ENCODE data around the gene SLC25A24. TPM values are rescaled to one million over a fixed set of nuclear protein-coding genes. Genes with fewer than 3 reads are reported as not detected.

Gene SLC25A24
- total and polyA plus RNA-seq, 9 of the 15 experiments (the other 6 are each of a cell fraction or from before 2014, with no cell fraction given), result 6.9 to 34.9 (median 25.4) TPM

DNA sequence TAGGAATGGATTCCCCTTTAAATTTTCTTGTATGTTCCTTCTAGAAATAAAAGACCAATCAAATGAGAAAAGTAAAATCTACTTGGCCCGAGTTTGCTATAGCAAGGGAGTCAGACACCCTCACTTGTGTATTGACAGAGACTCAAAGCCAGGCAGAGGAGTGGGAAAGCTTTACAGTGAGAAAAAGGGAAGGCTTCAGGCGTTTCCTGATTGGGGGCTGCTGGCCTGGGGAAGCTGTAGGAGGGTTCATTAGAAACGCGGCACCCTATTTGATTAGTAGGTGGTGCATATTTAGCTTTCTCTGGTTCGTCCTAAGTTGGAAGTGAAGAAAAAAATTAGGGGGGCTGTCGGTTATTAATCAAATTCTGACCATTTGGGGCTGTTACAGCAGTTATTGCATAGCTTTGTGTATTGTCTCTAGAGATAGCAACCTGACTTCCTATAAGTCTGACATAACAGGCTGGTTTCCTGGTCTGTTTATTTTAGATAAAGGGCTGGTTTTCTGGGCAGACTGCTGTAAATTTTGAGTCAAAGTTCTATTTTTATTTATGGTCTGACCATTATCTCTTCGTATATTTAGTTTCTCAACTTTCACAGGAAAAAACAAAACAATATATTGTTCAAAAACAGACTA lies 10.0 kb downstream of the SLC25A24 start (continued):
- TF ChIP-seq, protein P1, sequence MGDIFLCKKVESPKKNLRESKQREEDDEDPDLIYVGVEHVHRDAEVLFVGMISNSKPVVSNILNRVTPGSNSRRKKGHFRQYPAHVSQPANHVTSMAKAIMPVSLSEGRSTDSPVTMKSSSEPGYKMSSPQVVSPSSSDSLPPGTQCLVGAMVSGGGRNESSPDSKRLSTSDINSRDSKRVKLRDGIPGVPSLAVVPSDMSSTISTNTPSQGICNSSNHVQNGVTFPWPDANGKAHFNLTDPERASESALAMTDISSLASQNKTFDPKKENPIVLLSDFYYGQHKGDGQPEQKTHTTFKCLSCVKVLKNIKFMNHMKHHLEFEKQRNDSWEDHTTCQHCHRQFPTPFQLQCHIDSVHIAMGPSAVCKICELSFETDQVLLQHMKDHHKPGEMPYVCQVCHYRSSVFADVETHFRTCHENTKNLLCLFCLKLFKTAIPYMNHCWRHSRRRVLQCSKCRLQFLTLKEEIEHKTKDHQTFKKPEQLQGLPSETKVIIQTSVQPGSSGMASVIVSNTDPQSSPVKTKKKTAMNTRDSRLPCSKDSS (IDR thresholded peaks at IDR 0.05; ENCODE audit: low read depth, partially characterized antibody), result peak; percentile 98
- TF ChIP-seq MCM5 (IDR thresholded peaks at IDR 0.05; ENCODE audit: low read depth) (no peak), ZNF316 (IDR thresholded peaks at IDR 0.05) (no peak), DIDO1 (tag; IDR thresholded peaks at IDR 0.05; ENCODE audit: low read depth) (no peak), FOXM1 (IDR thresholded peaks at IDR 0.05; ENCODE audit: low read depth) (0 out of 2 replicates have a peak, but pooled peaks have one; percentile 18), FOXM1 (CRISPR knock-in tag; IDR thresholded peaks at IDR 0.05; ENCODE audit: low read depth) (no peak), CREB1 (IDR thresholded peaks at IDR 0.05) (no peak), CREB1 (CRISPR knock-in tag; IDR thresholded peaks at IDR 0.05) (no peak), GATAD2B (IDR thresholded peaks at IDR 0.05; ENCODE audit: borderline replicate concordance) (no peak), NCOR1 (IDR thresholded peaks at IDR 0.05) (peak; percentile 59; the same call in 1 of the 2 replicates), ZEB2 (IDR thresholded peaks at IDR 0.05) (0 out of 2 replicates have a peak, but pooled peaks have one; percentile 25), HLTF (IDR thresholded peaks at IDR 0.05) (no peak), NR2C1 (IDR thresholded peaks at IDR 0.05) (no peak), NR2C1 (tag; IDR thresholded peaks at IDR 0.05) (no peak), CC2D1A (IDR thresholded peaks at IDR 0.05) (peak; percentile 42; the same call in 1 of the 2 replicates), KDM1A (IDR thresholded peaks at IDR 0.05) (no peak), KLF10 (CRISPR knock-in tag; IDR thresholded peaks at IDR 0.05) (no peak), CBFA2T3 (IDR thresholded peaks at IDR 0.05) (peak; percentile 85), TBP (optimal IDR thresholded peaks at IDR 0.05; ENCODE audit: low read depth, low read length) (no peak), TAL1 (IDR thresholded peaks at IDR 0.05) (peak; percentile 57), DNMT1 (IDR thresholded peaks at IDR 0.05) (no peak), ZNF644 (tag; IDR thresholded peaks at IDR 0.05; ENCODE audit: low read depth) (no peak), CTBP1 (IDR thresholded peaks at IDR 0.05; ENCODE audit: borderline replicate concordance) (no peak), TCF3 (CRISPR knock-in tag; IDR thresholded peaks at IDR 0.05) (peak; percentile 33; the same call in 1 of the 2 replicates), BCOR (IDR thresholded peaks at IDR 0.05) (no peak), CHD1 (IDR thresholded peaks at IDR 0.05; ENCODE audit: low read length) (no peak)
- TF ChIP-seq, protein P2, sequence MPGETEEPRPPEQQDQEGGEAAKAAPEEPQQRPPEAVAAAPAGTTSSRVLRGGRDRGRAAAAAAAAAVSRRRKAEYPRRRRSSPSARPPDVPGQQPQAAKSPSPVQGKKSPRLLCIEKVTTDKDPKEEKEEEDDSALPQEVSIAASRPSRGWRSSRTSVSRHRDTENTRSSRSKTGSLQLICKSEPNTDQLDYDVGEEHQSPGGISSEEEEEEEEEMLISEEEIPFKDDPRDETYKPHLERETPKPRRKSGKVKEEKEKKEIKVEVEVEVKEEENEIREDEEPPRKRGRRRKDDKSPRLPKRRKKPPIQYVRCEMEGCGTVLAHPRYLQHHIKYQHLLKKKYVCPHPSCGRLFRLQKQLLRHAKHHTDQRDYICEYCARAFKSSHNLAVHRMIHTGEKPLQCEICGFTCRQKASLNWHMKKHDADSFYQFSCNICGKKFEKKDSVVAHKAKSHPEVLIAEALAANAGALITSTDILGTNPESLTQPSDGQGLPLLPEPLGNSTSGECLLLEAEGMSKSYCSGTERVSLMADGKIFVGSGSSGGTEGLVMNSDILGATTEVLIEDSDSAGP (CRISPR knock-in tag; IDR thresholded peaks at IDR 0.05), result no peak
- TF ChIP-seq, protein P3, sequence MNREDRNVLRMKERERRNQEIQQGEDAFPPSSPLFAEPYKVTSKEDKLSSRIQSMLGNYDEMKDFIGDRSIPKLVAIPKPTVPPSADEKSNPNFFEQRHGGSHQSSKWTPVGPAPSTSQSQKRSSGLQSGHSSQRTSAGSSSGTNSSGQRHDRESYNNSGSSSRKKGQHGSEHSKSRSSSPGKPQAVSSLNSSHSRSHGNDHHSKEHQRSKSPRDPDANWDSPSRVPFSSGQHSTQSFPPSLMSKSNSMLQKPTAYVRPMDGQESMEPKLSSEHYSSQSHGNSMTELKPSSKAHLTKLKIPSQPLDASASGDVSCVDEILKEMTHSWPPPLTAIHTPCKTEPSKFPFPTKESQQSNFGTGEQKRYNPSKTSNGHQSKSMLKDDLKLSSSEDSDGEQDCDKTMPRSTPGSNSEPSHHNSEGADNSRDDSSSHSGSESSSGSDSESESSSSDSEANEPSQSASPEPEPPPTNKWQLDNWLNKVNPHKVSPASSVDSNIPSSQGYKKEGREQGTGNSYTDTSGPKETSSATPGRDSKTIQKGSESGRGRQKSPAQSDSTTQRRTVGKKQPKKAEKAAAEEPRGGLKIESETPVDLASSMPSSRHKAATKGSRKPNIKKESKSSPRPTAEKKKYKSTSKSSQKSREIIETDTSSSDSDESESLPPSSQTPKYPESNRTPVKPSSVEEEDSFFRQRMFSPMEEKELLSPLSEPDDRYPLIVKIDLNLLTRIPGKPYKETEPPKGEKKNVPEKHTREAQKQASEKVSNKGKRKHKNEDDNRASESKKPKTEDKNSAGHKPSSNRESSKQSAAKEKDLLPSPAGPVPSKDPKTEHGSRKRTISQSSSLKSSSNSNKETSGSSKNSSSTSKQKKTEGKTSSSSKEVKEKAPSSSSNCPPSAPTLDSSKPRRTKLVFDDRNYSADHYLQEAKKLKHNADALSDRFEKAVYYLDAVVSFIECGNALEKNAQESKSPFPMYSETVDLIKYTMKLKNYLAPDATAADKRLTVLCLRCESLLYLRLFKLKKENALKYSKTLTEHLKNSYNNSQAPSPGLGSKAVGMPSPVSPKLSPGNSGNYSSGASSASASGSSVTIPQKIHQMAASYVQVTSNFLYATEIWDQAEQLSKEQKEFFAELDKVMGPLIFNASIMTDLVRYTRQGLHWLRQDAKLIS (CRISPR knock-in tag; IDR thresholded peaks at IDR 0.05), result no peak

Measured in K562 (cell line).